HG03196 (cell line): ENCODE results near the gene LAMB4.

Experiments used
- ATAC-seq: cut with Tn5 transposase; IDR thresholded peaks from one replicate; pipeline ENCODE4 v1.9.1; 2021; ENCODE audit not compliant: unreplicated experiment

LAMB4 gene, protein sequence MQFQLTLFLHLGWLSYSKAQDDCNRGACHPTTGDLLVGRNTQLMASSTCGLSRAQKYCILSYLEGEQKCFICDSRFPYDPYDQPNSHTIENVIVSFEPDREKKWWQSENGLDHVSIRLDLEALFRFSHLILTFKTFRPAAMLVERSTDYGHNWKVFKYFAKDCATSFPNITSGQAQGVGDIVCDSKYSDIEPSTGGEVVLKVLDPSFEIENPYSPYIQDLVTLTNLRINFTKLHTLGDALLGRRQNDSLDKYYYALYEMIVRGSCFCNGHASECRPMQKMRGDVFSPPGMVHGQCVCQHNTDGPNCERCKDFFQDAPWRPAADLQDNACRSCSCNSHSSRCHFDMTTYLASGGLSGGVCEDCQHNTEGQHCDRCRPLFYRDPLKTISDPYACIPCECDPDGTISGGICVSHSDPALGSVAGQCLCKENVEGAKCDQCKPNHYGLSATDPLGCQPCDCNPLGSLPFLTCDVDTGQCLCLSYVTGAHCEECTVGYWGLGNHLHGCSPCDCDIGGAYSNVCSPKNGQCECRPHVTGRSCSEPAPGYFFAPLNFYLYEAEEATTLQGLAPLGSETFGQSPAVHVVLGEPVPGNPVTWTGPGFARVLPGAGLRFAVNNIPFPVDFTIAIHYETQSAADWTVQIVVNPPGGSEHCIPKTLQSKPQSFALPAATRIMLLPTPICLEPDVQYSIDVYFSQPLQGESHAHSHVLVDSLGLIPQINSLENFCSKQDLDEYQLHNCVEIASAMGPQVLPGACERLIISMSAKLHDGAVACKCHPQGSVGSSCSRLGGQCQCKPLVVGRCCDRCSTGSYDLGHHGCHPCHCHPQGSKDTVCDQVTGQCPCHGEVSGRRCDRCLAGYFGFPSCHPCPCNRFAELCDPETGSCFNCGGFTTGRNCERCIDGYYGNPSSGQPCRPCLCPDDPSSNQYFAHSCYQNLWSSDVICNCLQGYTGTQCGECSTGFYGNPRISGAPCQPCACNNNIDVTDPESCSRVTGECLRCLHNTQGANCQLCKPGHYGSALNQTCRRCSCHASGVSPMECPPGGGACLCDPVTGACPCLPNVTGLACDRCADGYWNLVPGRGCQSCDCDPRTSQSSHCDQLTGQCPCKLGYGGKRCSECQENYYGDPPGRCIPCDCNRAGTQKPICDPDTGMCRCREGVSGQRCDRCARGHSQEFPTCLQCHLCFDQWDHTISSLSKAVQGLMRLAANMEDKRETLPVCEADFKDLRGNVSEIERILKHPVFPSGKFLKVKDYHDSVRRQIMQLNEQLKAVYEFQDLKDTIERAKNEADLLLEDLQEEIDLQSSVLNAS (N-terminal part only)

DNA sequence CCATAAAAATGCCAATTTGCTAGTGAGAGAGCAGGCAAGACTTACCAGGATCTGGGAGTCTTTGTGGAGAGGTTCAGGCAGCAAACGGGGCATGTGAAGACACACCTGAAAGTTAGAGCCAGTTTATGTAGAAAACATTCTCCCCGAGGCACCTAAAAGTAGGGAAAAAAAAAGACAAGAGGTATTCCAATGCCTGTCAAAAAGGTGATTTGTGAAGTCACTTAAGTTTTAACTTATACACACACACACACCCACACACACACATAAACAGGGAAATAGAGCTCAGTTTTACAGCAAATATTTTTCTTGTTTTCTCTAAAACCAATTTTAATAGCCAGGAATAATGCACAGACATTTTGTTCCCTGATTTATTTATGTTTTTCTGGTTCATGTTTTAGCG, at the start of gene LAMB4:
Gene LAMB4 (minus strand): TSS at position 101 of the 400 bp plus-strand sequence. CDS start 7,197 bp downstream, outside the sequence.
- no peak for ATAC-seq

DNA sequence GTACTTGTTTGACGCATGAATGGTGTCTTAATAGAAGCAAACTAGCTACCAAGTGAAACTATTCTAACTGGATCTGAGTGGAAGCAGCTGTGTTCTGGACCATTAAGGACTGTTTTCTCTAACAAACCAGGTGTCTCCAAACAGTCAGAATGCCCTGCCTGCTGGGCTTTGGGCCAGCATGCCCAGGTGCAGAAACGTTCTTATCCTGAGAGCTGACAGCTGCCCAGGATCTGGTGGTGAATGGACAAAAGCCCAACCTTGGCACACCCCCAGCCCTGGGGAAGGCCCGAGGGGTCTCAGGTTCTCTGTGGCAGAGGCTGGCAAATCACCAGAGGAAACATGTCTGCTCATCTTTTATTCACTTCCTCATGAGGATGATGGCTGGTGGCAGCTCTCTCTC, 48.2 kb upstream of the LAMB4 start:
- no peak for ATAC-seq

DNA sequence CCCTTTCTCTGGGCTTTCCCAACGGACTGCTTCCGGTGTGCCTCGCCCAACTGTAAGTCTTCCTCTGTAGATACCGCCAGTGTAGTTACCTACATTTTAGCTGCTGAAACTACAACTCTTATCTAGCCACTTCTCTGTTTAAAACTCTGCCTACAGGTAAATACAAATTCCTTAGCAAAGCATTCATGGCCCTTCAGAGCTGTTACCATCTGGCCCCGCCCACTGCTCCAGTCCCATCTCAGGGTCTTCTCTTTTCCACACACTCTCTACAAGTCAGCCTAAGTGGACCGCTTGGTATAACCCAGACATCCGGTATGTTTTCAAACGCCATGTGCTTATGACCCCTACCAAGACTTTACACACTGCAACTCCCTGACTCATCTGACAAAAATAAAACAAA, 41.0 kb upstream of the LAMB4 start:
- no peak for ATAC-seq

DNA sequence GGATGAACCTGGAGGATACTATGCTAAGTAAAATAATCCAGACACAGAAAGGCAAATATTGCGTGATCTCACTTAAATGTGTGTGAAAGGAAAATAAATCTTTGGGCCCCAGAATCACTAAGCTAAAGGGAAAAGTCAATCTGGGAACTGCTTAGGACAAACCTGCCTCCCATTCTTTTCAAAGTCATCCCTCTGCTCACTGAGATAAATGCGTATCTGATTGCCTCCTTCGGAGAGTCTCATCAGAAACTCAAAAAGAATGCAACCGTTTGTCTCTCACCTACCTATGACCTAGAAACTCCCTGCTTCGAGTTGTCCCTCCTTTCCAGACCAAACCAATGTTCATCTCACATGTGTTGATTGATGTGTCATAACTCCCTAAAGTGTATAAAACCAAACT, 40.1 kb upstream of the LAMB4 start:
- no peak for ATAC-seq

DNA sequence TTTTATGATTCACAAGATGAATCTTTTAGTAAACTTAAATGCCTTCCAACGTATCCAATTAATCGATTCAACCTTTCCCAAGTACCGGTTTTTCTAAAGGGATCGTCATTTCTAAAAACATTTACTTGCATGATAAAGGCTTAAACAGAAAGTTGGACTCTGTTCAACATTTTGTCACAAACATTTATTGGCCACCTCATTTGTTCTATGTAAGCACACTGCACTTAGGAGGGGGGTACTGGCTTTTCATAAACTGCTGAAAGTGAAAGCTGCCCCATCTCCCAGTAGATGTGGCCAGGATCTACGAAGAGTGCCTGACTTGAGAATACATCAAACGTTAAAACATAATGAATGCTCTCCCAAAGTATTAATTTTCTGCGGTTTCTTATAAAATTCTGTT, 37.3 kb upstream of the LAMB4 start:
- no peak for ATAC-seq

DNA sequence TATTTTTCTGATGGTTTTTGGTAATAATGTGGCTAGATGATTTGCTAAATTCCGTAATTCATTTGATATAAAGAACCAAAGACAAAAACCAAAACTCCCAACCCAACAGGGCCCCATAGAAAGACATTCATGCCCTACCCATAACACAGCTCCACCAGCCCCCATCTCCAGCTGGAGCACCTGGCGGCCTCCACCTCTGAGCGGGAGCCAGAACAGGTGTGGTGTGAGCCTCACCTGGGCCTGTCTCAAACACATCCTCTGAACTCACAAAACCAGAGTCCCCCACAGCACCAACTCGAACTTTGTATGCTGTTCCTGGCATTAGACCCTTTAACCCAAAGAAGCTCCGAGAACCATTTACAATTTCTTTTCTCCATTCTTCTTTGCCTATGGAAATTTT, 36.5 kb upstream of the LAMB4 start:
- no peak for ATAC-seq

DNA sequence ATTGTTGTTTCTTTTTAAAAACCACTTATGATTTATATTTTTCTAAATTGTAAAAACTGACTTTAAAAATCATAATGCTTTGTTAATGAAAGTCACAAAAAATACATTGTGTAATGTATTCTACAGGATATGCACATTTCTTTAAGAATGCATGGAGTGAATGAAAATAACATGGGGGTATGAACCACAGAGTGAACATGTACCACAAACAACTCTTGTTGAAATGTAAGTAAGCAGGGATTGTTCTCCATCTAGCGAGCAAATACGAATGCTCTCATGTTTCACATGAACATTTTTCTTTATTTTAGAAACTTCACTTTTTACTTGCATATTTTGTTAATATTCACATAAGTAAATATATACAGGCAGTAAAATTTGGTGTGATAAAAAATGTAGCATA, 35.6 kb upstream of the LAMB4 start:
- no peak for ATAC-seq

DNA sequence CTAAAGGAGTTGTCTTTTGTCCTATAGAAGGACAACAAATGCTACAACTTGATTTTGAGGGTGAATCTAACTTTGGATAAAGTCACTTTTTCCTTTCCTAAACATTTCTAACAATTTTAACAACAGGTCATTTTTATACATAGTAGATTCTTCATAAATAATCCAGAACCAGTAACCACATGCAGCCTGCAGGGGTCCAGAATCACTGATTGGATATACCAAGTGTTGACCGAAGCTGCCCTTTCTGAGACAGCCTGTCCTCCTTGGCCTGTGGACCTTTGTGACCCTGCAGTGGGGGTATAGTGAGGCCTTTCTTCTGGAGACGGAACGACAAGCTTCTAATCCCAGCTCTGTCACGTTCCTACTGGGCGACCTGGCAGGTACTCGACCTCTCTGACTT, 34.8 kb upstream of the LAMB4 start:
- ATAC-seq: no peak

DNA sequence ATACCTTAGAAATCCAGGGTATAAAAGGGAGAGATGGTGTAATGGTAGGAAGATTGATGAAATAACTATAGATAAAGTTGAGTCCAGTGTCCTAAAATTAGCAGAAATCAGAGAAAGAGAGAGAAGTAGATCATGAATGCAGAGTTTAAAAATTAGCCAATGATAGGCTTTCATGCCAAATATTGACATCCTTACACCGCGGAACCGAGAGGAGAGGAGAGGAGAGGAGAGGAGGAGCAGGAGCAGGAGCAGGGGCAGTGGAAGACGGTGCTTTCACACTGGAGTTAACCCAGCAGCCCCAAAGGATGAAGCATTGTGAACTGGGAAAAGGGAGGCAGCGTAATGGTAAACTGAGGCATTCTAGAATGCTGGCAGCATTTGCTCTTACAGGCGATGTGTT, 34.2 kb upstream of the LAMB4 start:
- no peak for ATAC-seq

DNA sequence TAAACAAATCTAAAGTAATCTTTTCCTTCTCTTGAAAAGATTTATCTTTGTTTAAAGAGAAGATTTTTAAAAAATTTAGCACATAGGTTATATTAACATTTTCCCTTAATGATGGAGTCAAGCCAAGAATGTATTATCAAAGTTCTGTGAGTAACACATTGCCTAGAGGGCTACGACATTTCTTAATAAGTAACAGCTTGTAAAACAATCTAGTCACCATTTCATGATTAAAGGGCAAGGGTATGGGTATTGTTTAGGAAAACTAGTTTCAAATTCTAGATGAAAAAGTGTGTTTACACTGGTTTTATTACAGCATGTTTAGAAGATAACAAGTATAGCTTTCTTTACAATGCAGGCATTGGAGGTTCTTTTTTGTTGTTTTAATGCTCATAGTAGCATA, 28.6 kb upstream of the LAMB4 start:
- ATAC-seq: no peak

DNA sequence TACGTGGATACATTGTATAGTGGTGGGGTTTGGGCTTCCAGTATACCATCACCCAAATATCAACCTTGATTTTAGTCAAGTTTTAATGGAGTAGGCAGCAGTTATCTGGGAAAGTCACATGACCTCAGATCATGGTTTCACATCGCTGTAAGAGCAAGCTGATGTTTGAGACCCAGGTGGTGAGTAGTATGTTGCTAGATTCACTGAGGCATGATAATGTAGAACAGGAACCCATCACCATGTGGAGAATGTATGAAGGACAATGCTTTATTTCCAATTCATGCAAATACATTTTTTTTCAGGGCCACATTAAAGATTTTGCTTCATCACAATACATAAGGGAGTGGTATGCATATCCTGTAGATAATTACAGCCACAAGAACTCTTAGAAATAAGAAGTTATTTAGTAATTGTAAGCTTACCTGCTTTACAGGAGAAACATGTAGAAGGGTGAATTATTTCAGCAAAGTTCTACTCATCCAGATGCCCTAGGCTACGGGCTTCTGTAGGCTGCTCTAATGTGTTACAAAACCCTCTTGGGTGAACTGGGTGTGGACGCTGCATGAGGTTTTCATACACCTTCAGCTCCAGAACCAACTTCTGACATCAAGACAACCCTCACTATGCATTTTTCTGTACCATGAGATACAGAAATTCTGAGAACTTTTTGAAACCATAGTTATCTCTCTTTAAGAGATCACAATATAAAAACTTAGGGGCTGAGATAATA, 27.6 kb upstream of the LAMB4 start:
- ATAC-seq: no peak

DNA sequence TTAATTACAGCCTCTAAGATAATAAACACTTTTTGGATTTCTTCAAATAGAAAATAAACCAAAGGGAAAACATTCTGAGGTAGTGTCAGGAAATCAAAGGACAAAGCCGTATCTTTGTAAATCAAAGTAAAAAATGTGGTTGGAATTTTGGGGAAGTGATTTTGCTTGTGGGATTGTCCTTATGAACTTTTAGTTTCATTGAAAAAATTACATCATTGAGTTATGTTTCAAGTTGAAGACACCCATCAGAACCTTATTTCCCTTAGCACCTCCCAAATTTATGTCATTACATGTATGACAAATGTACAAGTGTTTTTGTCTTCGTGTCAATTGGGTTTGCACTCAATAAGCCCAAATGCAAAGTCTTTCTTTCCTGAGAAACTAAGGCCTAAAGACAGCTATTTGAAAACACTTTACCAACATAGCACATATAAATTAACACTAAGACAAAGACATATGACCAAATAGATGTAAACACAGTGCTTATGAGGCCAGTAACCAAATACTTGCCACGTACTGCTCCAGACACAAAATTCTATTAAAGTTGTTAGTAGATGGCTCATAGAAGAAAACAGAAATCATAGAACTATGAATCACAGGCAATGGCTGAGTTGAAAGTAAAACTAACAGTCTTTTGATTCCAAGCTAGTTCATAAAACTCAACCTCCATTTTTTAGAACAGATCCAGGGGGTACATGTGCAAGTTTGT, 26.9 kb upstream of the LAMB4 start:
- ATAC-seq: no peak

DNA sequence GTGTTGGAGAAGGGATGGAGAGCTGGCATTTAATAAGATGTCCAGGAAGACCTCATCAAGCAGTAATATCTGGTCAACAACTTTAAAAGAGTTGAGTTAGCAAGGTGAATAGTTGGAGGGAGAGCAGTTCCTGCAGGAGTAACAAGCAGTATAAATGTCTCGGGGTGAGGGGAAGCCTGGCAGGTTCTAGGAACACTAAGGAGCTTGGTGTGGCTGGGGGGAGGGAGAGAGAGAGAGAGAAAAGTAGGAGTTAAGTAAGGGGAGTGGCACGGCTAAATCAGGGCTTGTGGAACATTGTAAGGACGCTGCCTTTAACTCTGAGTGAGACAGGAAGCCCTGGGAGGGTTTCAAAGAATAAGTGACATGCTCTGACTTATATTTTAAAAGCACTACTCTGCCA, 22.0 kb upstream of the LAMB4 start:
- ATAC-seq: no peak

DNA sequence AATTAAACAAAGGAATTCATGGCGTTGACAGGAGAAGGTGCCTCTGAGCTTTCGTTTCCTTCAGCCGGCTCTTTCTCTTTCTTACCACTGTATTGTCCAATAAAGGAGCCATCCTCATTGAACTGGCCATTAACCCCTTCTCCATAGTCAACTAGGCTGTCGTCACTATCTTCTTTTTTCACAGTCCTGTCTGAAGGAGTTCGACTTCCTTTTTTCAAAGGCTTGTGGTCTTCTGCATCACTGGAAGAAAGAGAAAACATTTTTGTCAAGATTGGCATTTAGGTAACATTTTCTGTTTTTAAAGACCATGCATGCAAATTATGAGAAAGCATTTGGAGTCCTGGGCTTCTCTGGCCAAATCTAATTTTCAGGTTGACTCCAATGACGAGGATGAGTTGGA, 19.7 kb upstream of the LAMB4 start:
- no peak for ATAC-seq

DNA sequence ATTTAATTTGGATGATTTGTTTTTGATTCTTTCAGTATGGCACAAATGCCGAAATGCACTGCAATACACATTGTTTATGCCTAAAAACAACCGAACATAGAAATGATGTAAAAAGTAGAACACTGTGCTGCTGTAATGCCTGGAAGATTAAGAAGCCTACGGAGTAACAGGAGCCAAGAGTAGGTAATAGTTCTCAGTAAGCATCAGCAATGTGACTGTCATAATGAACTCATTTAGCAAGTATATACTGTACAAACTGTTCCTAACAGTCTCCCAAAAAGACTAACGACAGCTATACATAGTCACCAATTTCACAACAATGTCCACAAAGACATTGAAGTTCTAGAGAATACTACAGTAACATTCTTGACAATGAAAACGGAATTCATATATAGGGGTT, 19.0 kb upstream of the LAMB4 start:
- no peak for ATAC-seq

DNA sequence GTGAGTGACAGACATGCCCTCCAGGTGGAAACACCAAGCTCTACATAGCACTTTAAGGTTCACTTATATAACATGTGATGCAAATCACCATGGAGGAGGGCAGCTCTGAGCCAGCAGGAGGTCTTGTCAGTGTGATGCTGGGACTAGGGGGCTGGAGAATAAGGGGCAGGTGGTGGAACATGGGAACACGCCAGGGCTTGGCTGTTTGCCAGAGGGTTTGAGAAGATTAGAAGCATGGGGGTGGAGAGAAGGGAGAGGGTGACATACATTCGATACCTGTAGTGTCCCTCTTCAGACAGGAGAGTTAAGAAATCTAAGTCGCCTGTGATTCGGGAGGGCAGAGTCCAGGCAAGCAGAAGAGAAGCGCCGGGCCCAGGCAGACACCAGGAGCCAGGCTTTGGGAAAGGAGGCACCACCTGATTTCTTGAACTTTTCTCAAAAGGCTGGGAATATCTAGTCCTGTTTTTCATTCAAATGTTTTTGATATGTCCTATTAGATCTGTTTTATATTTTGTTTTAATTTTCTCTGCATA, 16.9 kb upstream of the LAMB4 start:
- no peak for ATAC-seq

DNA sequence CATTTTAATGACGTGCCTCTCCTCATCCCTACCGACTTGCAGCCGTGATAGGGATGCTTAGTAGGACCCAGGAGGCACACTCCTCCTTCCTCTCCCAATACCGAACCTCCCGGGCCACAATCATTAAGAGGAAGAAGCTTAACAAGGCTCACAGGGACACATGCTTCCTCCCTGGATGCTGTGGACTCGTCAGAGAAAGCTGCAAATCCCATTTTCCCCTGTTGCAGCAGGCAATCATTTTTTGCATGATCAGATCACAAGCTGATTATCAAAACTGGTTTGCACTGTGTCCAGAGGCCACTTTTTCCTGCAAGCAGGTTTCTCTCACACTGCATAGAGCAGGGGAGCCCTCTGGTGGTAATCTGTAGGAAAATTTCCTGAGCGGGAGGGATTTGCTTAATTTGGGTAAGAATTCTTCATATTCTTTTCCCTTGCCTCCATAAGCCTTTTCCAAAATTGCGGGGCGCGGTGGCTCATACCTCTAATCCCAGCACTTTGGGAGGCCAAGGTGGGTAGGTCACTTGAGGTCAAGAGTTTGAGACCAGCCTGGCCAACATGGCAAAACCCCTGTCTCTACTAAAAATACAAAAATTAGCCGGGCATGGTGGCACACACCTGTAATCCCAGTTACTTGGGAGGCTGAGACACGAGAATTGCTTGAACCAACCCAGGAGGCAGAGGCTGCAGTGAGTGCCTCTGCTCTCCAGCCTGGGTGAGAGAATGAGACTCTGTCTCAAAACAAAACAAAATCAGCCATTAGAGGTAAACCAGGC, 16.1 kb upstream of the LAMB4 start:
- ATAC-seq: no peak

DNA sequence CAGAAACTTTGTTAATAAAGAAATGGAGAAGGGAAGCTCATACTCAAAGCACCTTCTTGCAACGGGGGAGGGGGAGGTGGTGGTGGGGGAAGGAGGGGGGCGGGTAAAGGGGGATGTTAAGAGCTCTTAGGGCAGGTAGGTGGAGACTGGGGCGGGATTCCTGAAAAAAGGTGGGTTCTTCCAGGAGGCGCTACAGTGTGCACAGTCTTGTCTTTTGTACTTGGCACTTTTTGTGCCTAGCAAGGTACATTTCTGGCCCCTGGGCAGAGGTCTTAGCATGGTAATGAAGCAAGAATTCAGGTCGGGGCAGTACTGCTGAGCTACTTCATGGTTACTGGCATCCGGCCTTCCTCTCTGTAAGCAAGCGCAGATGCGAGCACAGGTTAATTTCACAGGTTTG, 15.2 kb upstream of the LAMB4 start:
- no peak for ATAC-seq

DNA sequence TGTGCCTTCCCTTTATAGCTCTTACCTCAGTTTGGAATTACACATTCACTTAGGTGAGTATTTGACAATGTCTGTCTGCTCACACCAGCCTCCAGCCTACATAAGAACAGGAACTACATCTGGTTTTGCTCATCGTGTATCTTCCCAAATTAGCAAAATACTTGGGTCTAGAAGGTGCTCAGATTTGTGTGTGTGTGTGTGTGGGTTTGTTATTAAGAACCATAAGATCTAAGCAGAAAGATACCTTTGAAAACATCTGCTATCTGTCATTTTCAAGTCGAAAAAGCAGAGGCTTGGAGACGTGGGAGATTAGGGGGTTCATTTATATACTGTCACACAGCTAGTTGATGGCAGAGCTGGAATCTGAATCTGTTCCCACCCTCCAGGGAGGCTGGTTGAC, 14.8 kb upstream of the LAMB4 start:
- no peak for ATAC-seq
